Loucy (cell line): ENCODE results near the gene EYA3.

Source experiments
- H2AFZ ChIP-seq: fragments of 200-600 bp; sonication (generic); 2 replicates; pipeline ENCODE4 v1.6.0; 2016; ENCODE audit warnings: antibody characterized with exemption, mild to moderate bottlenecking, low read length, moderate library complexity
- H3F3A ChIP-seq: fragments of 200-600 bp; 2 replicates; pipeline ENCODE4 v1.6.0; 2016; ENCODE audit warnings: antibody characterized with exemption, low read depth, mild to moderate bottlenecking
- H3K27me3 ChIP-seq: fragments of 200-600 bp; sonication (generic); 2 replicates; pipeline ENCODE4 v1.6.1; 2014; ENCODE audit warnings: low read length, mild to moderate bottlenecking; ENCODE audit not compliant: insufficient read depth, poor library complexity, severe bottlenecking
- H3K36me3 ChIP-seq: fragments of 200-600 bp; sonication (generic); 2 replicates; pipeline ENCODE4 v1.6.1; 2016; ENCODE audit warnings: low read length; ENCODE audit not compliant: insufficient read depth
- H3K4me1 ChIP-seq: fragments of 200-600 bp; sonication (generic); 2 replicates; pipeline ENCODE4 v1.5.1; 2014; ENCODE audit warnings: low read length, mild to moderate bottlenecking; ENCODE audit not compliant: insufficient read depth, poor library complexity, severe bottlenecking
- H3K4me2 ChIP-seq: fragments of 200-600 bp; sonication (generic); 2 replicates; pipeline ENCODE4 v1.6.0; 2014; ENCODE audit warnings: antibody characterized with exemption, low read length, low read depth, mild to moderate bottlenecking; ENCODE audit not compliant: poor library complexity, severe bottlenecking
- H3K4me3 ChIP-seq: fragments of 200-600 bp; sonication (generic); 2 replicates; pipeline ENCODE4 v1.5.1; 2014; ENCODE audit warnings: low read length, mild to moderate bottlenecking, mixed read lengths; ENCODE audit not compliant: poor library complexity, severe bottlenecking
- H3K79me2 ChIP-seq: fragments of 200-600 bp; sonication (generic); 2 replicates; pipeline ENCODE4 v1.6.1; 2014; ENCODE audit warnings: low read length; ENCODE audit not compliant: insufficient read depth
- H3K9ac ChIP-seq: fragments of 200-600 bp; sonication (generic); 2 replicates; pipeline ENCODE4 v1.6.0; 2014; ENCODE audit warnings: mild to moderate bottlenecking, low read depth, low read length, moderate library complexity; ENCODE audit not compliant: poor library complexity, severe bottlenecking
- H3K9me2 ChIP-seq: fragments of 200-600 bp; sonication (generic); replicated peaks from 2 replicates; pipeline ENCODE4 v1.6.1; 2016; ENCODE audit warnings: low read depth, low read length, mixed read lengths
- H3K9me3 ChIP-seq: fragments of 200-600 bp; sonication (generic); 2 replicates; pipeline ENCODE4 v1.6.1; 2014; ENCODE audit warnings: mild to moderate bottlenecking, antibody characterized with exemption, low read length, low read depth; ENCODE audit not compliant: insufficient read depth
- H4K20me1 ChIP-seq: fragments of 200-600 bp; sonication (generic); 2 replicates; pipeline ENCODE4 v1.6.0; 2014; ENCODE audit warnings: antibody characterized with exemption, low read length, mild to moderate bottlenecking; ENCODE audit not compliant: insufficient read depth, poor library complexity, severe bottlenecking
- CTCF ChIP-seq: fragments of 200-600 bp; sonication (generic); conservative IDR thresholded peaks from 2 replicates; pipeline ENCODE4 v1.5.1; 2014; ENCODE audit warnings: mild to moderate bottlenecking, antibody characterized with exemption, low read length
- EZH2phosphoT487 ChIP-seq: fragments of 200-600 bp; IDR thresholded peaks from 2 replicates; pipeline ENCODE4 v1.6.1; 2018; ENCODE audit warnings: antibody characterized with exemption, mild to moderate bottlenecking, moderate library complexity, borderline replicate concordance

Gene EYA3

GRCh38 chr1:27938488-27938887 lies 149.9 kb downstream of the EYA3 start:
- H3K9me2 ChIP-seq, result no peaks in the 10 kb centered on the region

GRCh38 chr1:27937524-27937836 lies 150.9 kb downstream of the EYA3 start:
- Histone ChIP-seq H3K4me1 (peaks cover 7% of the 10 kb centered on the region), H3K4me2 (no peak overlapping the region), H3K9ac (no peak overlapping the region), H3K27me3 (no peaks in the 10 kb centered on the region), H3K79me2 (no peaks in the 10 kb centered on the region), H3K4me3 (no peak overlapping the region), H4K20me1 (no peaks in the 10 kb centered on the region), H2AFZ (no peak overlapping the region), H3K9me3 (no peaks in the 10 kb centered on the region), H3F3A (no peaks in the 10 kb centered on the region), H3K9me2 (no peaks in the 10 kb centered on the region), H3K36me3 (no peaks in the 10 kb centered on the region)
- TF ChIP-seq CTCF, result no peak
- no peak for TF ChIP-seq EZH2phosphoT487

More at GRCh38 chr1:27938488-27938887, 149.9 kb downstream of the EYA3 start:
- no peaks in the 10 kb centered on the region for H4K20me1 ChIP-seq
- H3K4me3 ChIP-seq, result no peak overlapping the region
- no peaks in the 10 kb centered on the region for H3F3A ChIP-seq
- no peaks in the 10 kb centered on the region for H3K79me2 ChIP-seq
- H3K36me3 ChIP-seq, result no peaks in the 10 kb centered on the region
- no peaks in the 10 kb centered on the region for H3K9me3 ChIP-seq
- H3K27me3 ChIP-seq, result no peaks in the 10 kb centered on the region
- no peak overlapping the region for H2AFZ ChIP-seq
- TF ChIP-seq EZH2phosphoT487, result no peak
- no peak for TF ChIP-seq CTCF
- no peak overlapping the region for H3K4me2 ChIP-seq
- H3K9ac ChIP-seq, result no peak overlapping the region
- peaks cover 7% of the 10 kb centered on the region for H3K4me1 ChIP-seq

- no peak overlapping the region for H3K9ac ChIP-seq
- H3K9me2 ChIP-seq, result no peaks in the 10 kb centered on the region
- H3K9me3 ChIP-seq, result no peaks in the 10 kb centered on the region
- no peaks in the 10 kb centered on the region for H3F3A ChIP-seq
- H3K36me3 ChIP-seq, result no peaks in the 10 kb centered on the region
- H3K4me2 ChIP-seq, result no peak overlapping the region
- H3K4me3 ChIP-seq, result no peak overlapping the region
- no peak overlapping the region for H2AFZ ChIP-seq
- peaks cover 13% of the 10 kb centered on the region for H3K4me1 ChIP-seq
- H4K20me1 ChIP-seq, result no peaks in the 10 kb centered on the region
- TF ChIP-seq EZH2phosphoT487 (no peak), CTCF (no peak)
- no peaks in the 10 kb centered on the region for H3K79me2 ChIP-seq
- no peaks in the 10 kb centered on the region for H3K27me3 ChIP-seq
These were observed 152.0 kb downstream of the EYA3 start for GRCh38 chr1:27936370-27936769.
